A673 (cell line): ENCODE measurements around the gene LRCOL1.

Source experiments
- CTCF ChIP-seq: fragments of 300-800, 200-600 bp; sonication (generic); conservative IDR thresholded peaks from 2 replicates; pipeline ENCODE4 v1.5.1; 2017; ENCODE audit warnings: low read depth, mild to moderate bottlenecking, antibody characterized with exemption, low read length, moderate library complexity, mixed read lengths
- EZH2 ChIP-seq: fragments of 200-600 bp; sonication (generic); IDR thresholded peaks from 2 replicates; pipeline ENCODE4 v1.6.1; 2017; ENCODE audit warnings: borderline replicate concordance, low read depth, mild to moderate bottlenecking, mixed read lengths, antibody characterized with exemption, low read length; ENCODE audit not compliant: poor library complexity, severe bottlenecking

- TF ChIP-seq CTCF = no peak
- TF ChIP-seq EZH2 = no peak
Measured at GRCh38 chr12:132633398-132633797, 23.0 kb upstream of the LRCOL1 start.
